ENCODE measurements around the gene TM4SF5. TPM values are rescaled to one million over a fixed set of nuclear protein-coding genes. Genes with fewer than 3 reads are reported as not detected.

Gene TM4SF5
- total and polyA plus RNA-seq, 2 of the 8 experiments (the other 6 are each of a cell fraction or from before 2014, with no cell fraction given), result not detected

- TF ChIP-seq HDAC2 (IDR thresholded peaks at IDR 0.05; ENCODE audit: borderline replicate concordance in 1 of 2, low read depth in 2 of 2, low read length in 2 of 2) (no peak), JUN (IDR thresholded peaks at IDR 0.05; ENCODE audit: low read depth, low read length) (no peak), ASH2L (IDR thresholded peaks at IDR 0.05; ENCODE audit: low read length) (no peak), RAD21 (IDR thresholded peaks at IDR 0.05 in 1 of 2, conservative IDR thresholded peaks at IDR 0.05 in 1 of 2; ENCODE audit: low read depth in 2 of 2, low read length in 2 of 2) (no peak), EZH2 (IDR thresholded peaks at IDR 0.05; ENCODE audit: low read depth, low read length, severe bottlenecking) (peak; percentile 76), RBBP5 (IDR thresholded peaks at IDR 0.05; ENCODE audit: borderline replicate concordance, low read depth, low read length) (0 out of 2 replicates have a peak, but pooled peaks have one; percentile 5), TEAD4 (IDR thresholded peaks at IDR 0.05; ENCODE audit: low read depth, low read length) (no peak), BCL11A (IDR thresholded peaks at IDR 0.05; ENCODE audit: low read depth in 2 of 2, low read length in 2 of 2) (no peak), FOSL1 (IDR thresholded peaks at IDR 0.05; ENCODE audit: insufficient read depth, low read depth, low read length) (no peak), CBX5 (IDR thresholded peaks at IDR 0.05; ENCODE audit: low read depth, low read length) (no peak), USF2 (IDR thresholded peaks at IDR 0.05; ENCODE audit: low read length) (no peak), BRCA1 (IDR thresholded peaks at IDR 0.05; ENCODE audit: low read depth, low read length) (no peak), TBP (IDR thresholded peaks at IDR 0.05; ENCODE audit: low read depth, low read length) (0 out of 2 replicates have a peak, but pooled peaks have one; percentile 15), TCF12 (IDR thresholded peaks at IDR 0.05; ENCODE audit: low read depth, low read length) (no peak), BACH1 (IDR thresholded peaks at IDR 0.05; ENCODE audit: low read length) (no peak), SIRT6 (IDR thresholded peaks at IDR 0.05; ENCODE audit: low read length) (no peak), CREB1 (IDR thresholded peaks at IDR 0.05) (no peak)
- TF ChIP-seq, protein P1, sequence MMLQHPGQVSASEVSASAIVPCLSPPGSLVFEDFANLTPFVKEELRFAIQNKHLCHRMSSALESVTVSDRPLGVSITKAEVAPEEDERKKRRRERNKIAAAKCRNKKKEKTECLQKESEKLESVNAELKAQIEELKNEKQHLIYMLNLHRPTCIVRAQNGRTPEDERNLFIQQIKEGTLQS (IDR thresholded peaks at IDR 0.05; ENCODE audit: insufficient read depth, low read depth, low read length), result no peak
Measured at GRCh38 chr17:4738136-4739121, 33.3 kb upstream of the TM4SF5 start (continued).
